Activated CD8-positive, alpha-beta memory T cell treated with anti-CD3 and anti-CD28 coated beads, Interleukin-2, amount 50 U/mL, for 1 hour (primary cell): Measurements from ENCODE around the gene RBM22.
A peak's percentile ranks its signal among the peaks of the same experiment; 100 is the strongest.
"Not testable (repeated sequence)": the region's sequence is repeated elsewhere in the genome, so short reads cannot be mapped to it uniquely, and the experiment has no call there.

ENCODE experiments used
- DNase-seq: peaks from one replicate; pipeline ENCODE4 v3.0.0-alpha.2; 2020; ENCODE audit errors: extremely low read depth

Gene RBM22

DNA sequence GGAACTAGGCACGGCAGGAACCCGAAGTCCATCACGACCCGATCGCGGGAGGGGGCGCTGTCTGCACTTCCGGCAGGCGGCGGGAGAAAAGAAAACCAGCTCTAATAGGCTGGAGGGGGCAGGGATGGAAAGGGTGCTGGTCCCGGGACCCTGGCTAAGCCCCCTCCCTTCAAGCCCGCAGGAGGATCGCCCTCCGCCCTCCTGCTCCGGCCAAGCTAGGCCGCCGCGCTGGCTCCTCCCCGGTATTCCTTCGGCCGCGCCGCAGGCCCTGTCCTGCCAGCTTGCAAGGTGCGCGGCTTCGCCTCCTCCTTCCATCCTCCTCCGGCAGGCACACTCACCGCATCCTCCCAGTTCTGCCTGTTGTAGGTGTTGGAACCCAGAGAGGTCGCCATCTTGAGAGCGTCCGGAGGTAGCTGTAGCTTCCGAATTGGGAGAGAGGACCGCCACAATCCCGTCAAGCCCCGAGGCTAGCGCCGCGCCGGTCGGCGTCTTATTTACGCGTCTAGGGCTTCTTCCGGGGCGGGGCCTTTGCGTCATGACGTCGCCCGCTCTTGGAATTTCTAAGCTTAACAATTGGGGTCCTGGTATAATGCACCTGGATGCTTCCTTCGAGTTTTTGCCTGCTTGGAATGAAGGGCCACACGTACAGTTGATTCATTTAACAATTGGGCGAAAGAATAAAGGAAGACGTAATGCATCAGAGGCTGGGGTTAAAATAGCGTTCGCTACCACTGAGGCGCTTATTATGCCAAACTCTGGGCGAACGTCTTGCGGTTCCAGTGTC is at the start of gene RBM22:
TSS of gene RBM22 (minus strand) at position 469 of the 784 bp plus-strand sequence. CDS start at position 392, 77 bp downstream.
- DNase-seq: peak; percentile 79

DNA sequence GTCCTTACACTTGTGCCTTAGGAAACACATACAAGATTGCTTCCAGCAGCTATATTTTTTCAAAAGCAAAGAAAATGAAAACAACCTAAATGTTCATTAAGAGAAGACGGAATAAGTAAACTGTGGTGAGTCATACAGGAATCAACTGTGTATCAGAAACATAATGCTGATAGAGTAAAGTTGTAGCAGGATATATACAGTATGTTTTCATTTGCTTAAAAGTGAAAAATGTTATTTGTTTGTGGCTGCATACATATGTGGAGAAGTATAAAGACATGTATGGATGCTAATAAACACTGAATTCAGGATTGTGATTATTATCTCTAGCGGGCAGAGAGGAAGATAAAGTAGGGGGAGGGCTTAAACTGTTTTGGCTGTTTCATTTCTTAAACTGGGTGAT is 49.6 kb upstream of the RBM22 start:
- no peak for DNase-seq

DNA sequence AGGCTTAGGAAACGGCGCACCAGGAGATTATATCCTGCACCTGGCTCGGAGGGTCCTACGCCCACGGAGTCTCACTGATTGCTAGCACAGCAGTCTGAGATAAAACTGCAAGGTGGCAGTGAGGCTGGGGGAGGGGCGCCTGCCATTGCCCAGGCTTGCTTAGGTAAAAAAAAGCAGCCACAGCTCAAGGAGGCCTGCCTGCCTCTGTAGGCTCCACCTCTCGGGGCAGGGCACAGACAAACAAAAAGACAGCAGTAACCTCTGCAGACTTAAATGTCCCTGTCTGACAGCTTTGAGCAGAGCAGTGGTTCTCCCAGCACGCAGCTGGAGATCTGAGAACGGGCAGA is 42.3 kb upstream of the RBM22 start:
- DNase-seq: not testable (repeated sequence)

DNA sequence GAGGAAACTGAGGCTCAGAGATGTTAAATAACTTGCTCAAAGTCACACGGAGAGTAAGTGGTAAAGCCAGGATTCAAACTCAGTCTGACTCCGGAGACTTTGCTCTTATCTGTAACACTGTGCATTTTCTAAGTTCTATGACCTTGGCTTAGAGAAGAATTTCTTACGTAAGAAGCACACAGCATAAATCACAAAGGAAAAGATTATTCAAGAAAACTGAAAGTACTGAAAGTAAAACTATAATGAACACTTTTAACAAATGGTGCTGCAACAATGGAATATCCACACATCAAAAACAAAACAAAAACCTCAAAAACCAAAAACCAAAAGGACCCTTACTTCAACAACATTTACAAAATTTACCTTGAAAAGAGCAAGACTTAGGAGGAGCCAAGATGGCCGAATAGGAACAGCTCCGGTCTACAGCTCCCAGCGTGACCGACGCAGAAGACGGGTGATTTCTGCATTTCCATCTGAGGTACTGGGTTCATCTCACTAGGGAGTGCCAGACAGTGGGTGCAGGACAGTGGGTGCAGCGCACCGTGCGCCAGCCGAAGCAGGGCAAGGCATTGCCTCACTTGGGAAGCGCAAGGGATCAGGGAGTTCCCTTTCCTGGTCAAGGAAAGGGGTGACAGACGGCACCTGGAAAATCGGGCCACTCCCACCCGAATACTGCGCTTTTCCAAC is 41.7 kb upstream of the RBM22 start:
- not testable (repeated sequence) for DNase-seq

DNA sequence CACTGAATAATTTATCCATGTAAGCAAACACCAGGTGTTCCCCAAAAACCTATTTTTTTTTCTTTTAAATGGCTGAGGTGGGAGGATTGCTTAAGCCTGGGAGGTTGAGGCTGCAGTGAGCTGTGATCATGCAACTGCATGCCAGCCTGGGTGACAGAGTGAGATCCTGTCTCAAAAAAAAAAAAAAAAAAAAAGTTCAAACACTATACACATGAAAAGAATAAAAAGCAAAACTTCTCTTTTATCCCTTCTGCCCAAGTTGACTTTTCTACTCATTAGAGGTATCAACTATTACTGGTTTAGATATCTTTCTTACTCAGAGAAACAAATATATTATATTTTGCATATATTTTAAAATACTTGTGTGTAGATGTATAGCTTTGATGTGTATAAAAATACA is 40.1 kb upstream of the RBM22 start:
- DNase-seq: no peak

DNA sequence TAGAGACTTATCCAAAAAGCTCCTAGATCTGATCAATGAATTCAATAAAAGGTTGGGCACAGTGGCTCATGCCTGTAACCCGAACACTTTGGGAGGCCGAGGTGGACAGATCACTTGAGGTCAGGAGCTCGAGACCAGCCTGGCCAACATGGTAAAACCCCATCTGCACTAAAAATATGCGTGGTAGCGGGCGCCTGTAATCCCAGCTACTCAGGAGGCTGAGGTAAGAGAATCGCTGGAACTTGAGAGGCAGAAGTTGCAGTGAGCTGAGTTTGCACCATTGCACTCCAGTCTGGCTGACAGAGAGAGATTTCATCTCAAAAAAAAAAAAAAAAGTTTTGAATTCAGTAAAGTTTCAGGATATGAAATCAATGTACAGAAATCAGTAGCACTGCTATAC is 38.0 kb upstream of the RBM22 start:
- DNase-seq: no peak

DNA sequence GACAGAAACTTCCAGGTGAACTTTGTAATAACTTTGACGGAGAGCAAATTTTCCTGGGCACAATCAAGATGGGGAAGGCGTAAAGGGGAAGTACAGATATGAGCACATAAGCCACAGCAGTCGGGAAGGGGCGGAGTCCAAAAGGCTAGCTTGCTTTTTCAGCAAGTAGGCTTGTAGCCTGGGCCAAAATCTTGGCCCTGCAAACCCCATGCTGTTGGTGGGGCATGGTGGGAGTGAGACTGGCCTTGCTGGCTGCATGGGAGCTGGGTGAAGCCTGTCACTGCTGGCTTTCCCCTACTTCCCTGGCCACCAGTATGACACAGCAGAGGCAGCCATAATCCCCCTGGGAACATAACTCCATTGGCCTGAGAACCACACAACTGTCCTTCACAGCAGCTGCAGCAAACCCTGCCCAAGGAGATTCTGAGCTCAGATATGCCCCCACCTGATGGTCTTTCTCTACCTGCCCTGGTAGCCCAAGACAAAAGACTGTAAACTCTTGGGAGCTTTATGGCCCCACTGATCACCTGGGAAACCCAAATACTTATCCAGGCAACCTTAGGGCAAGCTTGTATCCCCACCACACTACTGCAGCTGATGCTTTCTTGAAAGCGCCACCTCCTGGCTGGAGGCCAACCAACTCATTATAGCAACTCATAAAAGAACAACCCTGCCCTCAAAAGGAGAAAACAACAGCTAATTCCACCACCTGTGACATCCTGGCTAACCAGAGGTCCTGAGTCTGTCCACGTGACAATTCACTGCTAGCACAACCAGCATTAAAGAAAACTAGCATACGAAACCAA is 33.9 kb upstream of the RBM22 start:
- no peak for DNase-seq

DNA sequence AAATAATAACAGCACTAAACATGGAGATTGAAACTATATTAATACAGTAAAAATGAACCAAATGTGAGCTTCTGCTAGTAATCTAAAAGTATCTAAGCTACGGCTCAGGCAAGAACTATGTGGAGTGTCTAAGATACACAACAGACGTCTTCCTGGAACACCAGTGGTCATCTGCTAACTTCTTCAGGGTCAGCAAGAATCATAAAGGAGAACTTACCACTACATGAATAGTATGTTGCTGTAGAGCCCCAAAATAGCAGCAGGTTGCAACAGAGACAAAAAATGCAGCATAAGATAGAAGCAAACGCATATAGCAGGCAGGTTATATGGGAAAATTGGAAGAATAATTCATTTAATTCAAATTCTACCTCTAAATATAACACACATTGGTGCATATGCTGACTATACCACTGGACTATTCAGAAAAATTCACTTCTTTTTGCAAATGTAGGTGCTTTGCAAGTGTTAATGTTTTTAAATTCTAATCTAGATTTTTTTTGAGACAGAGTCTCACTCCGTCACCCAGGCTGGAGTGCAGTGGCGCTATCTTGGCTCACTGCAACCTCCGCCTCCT is 30.9 kb upstream of the RBM22 start:
- DNase-seq: no peak

DNA sequence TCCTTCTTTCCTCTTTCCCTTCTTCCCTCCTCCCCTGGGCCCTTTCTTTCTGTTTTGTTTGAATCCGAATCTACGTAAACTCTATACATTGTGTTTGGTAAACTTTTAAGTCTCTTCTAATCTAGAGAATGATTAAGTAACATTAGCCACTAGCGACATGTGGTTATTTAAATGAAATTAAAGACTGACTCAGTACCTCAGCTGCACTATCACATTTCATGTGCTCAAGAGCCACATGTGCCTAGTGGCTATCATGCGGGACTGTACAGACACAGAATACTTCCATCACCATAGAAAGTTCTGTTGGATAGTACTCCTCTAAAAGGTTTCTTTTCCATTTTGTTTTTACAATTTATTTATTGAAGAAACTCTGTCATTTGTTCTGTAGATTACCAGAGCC is 29.0 kb upstream of the RBM22 start:
- DNase-seq: no peak

DNA sequence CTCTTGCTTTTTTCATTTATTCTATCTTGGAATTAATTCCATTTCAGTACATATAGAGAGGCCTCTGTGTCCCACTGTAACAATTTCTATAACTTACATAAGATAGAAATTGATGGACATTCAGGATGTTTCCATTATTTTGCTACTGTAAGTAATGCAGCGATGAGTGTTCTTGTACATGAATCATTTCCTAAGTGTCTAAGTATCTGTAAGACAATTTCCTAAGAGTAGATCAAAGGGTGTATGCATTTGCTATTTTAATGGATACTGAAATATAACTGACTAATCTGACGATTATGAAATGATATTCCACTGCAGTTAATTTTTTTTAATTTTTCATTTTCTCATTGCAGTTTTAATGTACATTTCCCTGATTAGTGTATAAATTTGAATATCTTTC is 23.0 kb upstream of the RBM22 start:
- no peak for DNase-seq

DNA sequence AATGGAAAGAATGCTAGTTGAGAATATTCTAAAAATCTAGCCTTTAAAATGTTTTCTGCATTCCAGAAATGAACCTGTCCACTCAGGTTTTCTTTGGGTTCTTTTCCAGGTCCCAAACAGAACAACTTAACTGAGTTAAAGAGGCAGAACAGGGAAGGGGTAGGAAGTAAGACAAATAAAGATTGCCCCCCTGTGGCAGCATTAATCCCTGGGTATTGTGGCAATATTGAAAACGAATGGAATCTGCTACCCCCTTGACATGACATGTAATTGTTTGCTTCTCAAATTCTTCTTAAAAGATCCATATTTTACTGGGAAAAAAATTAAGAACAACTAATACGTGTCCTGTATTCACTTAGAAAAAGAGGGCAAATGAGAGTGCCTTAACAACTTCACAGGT is 9.3 kb upstream of the RBM22 start:
- DNase-seq: no peak

DNA sequence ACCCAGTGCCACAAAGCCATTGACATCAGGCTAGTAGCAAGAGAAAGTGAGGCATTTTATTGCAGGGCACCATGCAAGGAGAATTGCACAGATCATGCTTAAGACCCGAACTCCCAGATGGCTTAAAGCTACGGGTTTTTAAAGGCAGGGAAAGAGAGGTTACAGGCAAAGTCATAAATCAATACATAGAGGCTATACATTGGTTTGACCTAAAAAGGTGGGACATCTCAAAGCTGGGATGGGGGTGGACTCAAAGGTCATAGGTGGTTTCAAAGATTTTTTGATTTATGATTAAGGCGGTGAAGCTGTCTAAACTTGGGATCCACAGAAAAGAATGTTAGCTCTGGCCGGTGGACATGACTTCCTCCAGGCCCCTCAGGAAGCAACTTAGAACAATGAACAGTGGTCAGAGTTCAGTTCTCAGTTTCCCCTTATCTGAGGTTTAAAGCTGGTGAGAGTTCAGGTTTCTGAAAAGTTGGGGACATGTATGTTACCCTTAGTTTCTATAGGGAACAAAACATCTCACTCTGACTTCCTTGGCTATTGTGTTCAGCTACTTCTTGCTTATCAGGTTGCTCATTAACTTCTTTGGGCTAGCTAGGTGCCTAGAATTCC is 6.0 kb upstream of the RBM22 start:
- DNase-seq: no peak

DNA sequence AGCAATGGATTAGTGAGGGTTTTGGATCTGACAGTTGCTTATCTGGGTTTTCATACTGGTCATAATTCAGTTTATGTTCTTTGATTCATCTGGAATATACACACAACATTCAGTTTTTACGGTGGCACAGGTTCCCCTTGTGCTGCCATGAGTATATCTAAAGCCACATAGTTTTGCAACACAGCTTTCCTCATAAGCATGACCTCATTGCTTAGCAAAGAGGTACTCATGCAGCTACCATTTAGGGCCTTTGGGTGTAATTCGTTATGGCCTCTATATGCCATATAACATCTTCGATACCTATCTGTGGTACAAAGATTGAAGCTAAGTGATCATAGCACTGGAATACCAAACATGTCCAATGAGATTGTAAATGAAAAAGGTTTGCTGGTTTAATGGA is 2.9 kb upstream of the RBM22 start:
- no peak for DNase-seq

DNA sequence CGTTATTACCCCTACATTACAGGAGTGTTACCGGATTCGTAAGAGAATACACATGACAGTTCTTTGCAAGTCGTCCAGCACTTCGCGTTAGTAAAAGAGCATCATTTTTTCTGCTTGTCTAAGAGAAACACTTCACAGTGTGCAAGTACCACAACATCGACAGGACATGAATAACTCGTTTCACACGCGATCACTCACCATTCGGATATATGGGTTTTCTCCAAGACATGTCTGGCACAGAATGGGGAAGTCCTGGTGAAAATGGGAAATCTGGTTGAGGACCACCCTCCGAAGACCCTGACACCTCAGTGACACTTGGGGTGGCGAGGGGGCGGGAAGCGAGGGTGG is 642 bp downstream of the RBM22 start:
- DNase-seq: no peak

DNA sequence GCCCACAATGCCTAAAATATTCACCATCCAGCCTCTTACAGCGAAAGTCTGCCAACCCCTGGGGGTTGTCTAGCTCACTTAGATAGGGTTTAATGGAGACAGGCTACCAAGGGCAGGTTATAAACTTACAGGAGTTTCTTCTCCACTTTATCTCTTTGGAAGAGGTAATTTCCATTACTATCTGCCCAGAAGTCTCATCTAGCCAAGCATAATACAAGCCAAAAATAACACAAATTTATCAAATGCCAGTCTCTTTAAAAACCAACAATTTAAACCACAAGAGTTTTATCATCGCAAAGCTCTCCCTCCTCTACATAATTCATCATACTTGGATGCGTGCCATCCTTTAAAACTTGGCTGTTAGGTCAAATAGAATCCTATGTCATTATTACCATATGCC is 6.2 kb downstream of the RBM22 start:
- DNase-seq: no peak

DNA sequence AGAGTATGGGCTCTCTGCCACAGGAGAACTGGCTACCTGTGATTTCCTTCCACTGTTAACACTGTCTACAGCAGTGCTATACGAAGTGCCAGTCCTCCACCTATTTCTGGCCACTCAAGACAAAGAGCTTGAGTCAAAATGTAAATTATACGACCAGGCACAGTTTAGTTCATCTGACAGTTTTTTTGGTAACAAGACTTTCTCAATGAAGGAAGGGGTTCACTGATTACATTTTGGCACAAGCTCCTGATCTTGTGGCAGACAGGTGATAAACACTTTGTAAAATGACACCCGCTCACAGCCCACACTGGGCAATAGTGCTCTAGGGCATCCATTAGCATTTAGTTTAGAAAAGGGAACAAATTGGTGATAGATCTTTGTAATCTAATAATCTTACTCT is 8.6 kb downstream of the RBM22 start:
- DNase-seq: no peak

DNA sequence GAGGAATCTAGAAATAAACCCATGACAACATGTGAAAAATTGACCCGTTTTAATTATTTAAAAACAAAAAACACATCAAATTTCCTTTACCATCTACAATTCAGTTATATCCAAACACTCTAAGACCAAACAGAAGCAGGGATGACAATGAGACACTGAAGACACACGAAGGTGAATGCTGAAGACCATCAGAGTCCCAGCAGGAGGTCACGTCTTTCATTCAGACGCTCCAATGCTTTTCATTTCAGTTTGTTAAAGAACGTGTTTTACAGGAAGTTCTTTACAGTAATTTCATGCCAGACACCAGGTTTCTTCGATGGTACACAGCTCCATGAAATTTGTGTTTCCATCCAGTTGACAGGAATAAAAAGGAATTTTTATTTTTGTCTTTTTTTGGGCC is 10.1 kb downstream of the RBM22 start:
- DNase-seq: no peak

DNA sequence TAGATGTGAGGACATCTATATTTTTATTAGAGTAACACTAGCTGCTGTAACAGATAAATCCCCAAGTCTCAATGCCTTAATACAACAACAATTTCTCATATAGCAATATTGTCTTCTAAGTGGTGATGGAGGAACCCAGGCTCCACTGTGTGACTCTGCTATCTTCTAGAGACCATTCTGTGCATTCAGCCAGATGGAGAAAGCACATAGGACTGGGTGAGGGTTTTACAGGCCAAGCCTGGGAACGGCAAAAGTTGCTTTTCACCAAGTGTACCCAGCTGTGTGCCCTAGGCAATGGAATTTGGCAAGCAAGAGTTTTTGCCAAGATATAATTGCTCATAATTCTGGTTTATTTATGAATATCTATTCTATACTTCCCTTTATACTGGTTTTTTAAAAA is 11.7 kb downstream of the RBM22 start:
- no peak for DNase-seq

DNA sequence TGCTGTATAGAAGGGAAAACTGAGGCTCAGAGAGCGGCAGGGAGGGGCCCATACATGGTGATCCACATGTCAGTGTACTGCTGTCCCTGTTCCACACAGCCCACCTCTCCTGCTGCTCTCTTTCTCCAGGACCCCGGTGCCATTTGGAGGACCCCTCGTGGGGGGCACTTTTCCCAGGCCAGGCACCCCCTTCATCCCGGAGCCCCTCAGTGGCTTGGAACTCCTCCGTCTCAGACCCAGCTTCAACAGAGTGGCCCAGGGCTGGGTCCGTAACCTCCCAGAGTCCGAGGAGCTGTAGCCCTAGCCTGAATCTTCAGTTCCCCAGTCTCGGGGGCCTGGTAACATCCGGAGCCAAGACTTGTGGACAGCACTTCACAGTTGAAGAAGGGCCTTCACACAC is 24.3 kb downstream of the RBM22 start:
- no peak for DNase-seq

DNA sequence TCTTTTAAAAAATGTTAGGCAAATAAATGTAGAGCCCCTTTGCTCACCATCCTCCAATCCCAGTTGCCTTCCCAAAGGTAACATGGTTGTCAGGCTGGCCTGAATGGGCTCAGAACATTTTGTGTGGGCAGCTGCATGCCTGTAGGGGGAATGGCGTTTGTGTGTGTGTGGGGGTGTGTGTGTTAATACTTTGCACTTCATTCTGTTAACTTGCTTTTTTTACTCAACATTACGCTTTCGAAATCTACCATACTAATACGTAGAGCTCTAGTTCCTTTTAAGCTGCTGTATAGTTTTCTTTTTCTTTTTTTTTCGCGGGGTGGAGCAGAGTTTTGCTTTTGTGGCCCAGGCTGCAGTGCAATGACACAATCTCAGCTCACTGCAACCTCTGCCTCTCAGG is 25.8 kb downstream of the RBM22 start:
- no peak for DNase-seq

DNA sequence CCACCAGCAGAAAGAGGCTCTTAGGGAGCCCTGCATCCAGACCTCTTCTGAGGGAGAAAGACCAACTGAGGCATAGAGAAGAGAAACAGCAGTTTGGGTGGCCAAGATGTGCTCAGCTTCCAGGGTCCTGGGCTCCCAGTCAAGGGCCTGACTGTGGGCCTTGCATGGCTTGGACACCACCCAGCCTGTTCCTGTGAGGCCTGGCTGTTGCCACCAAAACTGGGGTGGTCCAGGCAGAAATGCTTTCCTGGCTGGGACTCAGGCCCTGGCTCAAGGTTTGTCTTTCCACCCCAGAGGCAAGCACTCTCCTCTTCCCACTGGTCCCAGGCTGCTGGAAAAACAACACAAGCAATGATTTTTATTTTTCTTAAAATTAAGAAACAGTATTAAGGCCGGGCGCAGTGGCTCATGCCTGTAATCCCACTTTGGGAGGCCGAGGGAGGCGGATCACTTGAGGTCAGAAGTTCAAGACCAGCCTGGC is 26.5 kb downstream of the RBM22 start:
- DNase-seq: no peak

DNA sequence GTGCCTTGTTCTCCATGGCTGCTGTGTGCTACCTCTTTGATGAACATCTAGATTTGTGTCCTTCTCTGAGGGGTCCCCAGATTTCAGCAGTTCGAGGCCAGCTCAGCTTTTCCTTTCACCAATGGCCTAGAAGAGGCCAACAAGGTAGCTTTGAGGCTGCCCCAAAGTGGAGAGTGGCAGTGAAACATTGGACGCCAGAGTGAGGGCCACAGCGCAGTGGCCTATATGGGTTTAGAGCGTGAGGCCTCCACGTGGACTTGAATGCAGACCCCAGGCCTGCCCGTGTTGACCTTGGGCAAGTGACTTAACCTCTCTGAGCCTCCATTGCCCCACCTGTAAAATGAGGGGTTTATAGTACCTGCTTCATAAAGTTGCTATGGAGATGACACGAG is 28.0 kb downstream of the RBM22 start:
- DNase-seq: no peak
